Endothelial cell (in vitro differentiated cells): Measurements from ENCODE around the gene LAIR2. TPM values are rescaled to one million over a fixed set of nuclear protein-coding genes. Genes with fewer than 3 reads are reported as not detected.
A peak's percentile ranks its signal among the peaks of the same experiment; 100 is the strongest.

Experiments used
- DNase-seq: peaks from one replicate; pipeline ENCODE4 v3.0.0; 2021; ENCODE audit warnings: low spot score
- H3K27ac Mint-ChIP-seq: one replicate; pipeline ENCODE4 v1.8.0; 2021; ENCODE audit warnings: mixed read lengths, inconsistent platforms; ENCODE audit not compliant: unreplicated experiment
- H3K27me3 Mint-ChIP-seq: one replicate; pipeline ENCODE4 v1.8.0; 2021; ENCODE audit warnings: mild to moderate bottlenecking, moderate library complexity, mixed read lengths, inconsistent platforms; ENCODE audit not compliant: unreplicated experiment
- H3K36me3 Mint-ChIP-seq: one replicate; pipeline ENCODE4 v1.8.0; 2021; ENCODE audit warnings: mild to moderate bottlenecking, low read depth, mixed read lengths, inconsistent platforms; ENCODE audit not compliant: unreplicated experiment
- H3K4me1 Mint-ChIP-seq: one replicate; pipeline ENCODE4 v1.8.0; 2021; ENCODE audit warnings: mild to moderate bottlenecking, mixed read lengths, inconsistent platforms; ENCODE audit not compliant: unreplicated experiment
- H3K4me3 Mint-ChIP-seq: one replicate; pipeline ENCODE4 v1.8.0; 2021; ENCODE audit warnings: mild to moderate bottlenecking, mixed read lengths, inconsistent platforms; ENCODE audit not compliant: unreplicated experiment
- H3K9me3 Mint-ChIP-seq: one replicate; pipeline ENCODE4 v1.8.0; 2021; ENCODE audit warnings: mixed read lengths, inconsistent platforms; ENCODE audit not compliant: unreplicated experiment
- total RNA-seq: library from RNA; stranded (reverse); fragmentation: NEBNext Ultra II Directional; extraction: Animal tissue kit (Norgen Biotek cat#: 25700); gene quantifications from one replicate; pipeline ENCODE4 v1.2.1, GENCODE V29; 2021; ENCODE audit not compliant: unreplicated experiment
- TF ChIP-seq, protein P1 (sequence below): fragments of 200-600 bp; sonication (generic); IDR thresholded peaks from one replicate; pipeline ENCODE4 v1.5.0; 2021; ENCODE audit warnings: antibody characterized with exemption; ENCODE audit not compliant: unreplicated experiment

The LAIR2 gene
- total RNA-seq, 1 donor from 2014 or later = not detected

DNA sequence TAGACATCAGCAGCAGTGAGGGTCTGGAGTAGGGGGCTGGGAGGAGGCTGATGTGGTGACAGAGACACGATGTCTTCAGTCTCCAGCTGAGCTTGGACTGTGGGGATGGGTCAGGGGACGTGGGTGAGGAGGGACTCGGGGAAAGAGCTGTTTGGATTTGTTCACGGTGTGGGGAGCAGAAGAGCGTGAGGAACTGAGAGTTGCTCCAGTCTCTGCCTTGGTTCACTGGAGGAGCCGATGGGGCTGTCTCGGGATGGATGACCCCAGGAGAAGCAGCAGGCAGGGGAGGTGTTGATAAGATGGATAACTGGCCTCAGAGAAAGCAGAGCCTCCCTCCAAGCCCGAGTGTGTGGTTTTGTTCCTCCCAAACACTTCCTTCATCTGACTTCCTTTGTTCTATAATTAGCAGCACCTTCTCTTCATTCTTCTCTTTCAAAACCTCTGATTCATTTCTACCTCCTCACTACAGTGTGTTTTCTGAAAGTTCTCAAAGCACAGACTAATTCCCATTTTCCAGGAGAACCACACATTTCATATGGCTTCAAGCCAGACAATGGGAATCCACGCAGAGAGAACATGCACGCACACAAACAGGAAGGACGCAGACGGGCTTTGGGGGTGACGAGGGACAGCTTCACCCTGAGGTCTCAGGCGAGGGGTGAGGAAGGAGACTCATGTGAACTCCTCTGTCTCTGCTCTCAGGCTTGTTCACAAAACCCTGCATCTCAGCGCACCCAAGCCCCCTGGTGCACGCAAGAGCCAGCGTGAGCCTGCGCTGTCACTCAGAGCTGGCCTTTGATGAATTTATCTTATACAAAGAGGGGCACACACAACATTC, 18.6 kb downstream of the LAIR2 start:
- DNase-seq = no peak

DNA sequence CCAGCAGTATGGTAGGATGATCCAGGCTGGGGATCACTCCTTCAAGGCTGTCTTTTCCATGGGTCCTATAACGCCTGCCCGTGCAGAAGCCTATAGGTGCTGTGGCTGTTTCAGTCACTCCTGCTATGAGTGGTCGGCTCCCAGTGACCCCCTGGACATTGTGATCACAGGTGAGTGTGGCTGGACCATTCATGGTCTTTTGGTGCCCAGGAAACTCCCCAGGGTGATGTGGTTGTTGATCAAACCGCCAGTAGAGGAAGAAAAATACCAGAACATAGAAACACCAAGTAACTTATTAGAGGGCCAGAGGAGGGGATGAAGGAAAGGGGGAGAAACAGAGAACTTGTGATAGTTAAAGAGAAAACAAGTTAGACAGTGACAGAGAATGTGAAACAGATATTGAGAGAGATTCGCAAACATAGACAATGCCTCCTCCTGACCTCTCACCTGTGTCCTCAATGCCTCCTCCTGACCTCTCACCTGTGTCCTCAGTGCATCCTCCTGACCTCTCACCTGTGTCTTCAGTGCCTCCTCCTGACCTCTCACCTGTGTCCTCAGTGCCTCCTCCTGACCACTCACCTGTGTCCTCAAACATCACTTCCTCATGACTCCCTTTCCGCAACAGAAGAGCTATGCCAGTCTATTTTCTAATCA, 19.4 kb downstream of the LAIR2 start:
- Mint-ChIP-seq H3K27me3 (peaks cover 6% of the 10 kb centered on the region), H3K4me3 (no peak overlapping the region), H3K27ac (no peak overlapping the region), H3K9me3 (peaks cover 53% of the 10 kb centered on the region), H3K4me1 (no peaks in the 10 kb centered on the region), H3K36me3 (peaks cover 24% of the 10 kb centered on the region)
- no peak for DNase-seq
- TF ChIP-seq, protein P1, sequence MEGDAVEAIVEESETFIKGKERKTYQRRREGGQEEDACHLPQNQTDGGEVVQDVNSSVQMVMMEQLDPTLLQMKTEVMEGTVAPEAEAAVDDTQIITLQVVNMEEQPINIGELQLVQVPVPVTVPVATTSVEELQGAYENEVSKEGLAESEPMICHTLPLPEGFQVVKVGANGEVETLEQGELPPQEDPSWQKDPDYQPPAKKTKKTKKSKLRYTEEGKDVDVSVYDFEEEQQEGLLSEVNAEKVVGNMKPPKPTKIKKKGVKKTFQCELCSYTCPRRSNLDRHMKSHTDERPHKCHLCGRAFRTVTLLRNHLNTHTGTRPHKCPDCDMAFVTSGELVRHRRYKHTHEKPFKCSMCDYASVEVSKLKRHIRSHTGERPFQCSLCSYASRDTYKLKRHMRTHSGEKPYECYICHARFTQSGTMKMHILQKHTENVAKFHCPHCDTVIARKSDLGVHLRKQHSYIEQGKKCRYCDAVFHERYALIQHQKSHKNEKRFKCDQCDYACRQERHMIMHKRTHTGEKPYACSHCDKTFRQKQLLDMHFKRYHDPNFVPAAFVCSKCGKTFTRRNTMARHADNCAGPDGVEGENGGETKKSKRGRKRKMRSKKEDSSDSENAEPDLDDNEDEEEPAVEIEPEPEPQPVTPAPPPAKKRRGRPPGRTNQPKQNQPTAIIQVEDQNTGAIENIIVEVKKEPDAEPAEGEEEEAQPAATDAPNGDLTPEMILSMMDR = no peak

More for the DNA sequence above, 18.6 kb downstream of the LAIR2 start:
- Mint-ChIP-seq H3K4me1 (no peaks in the 10 kb centered on the region), H3K9me3 (peaks cover 47% of the 10 kb centered on the region), H3K27me3 (peaks cover 6% of the 10 kb centered on the region), H3K27ac (no peak overlapping the region), H3K4me3 (no peak overlapping the region), H3K36me3 (peaks cover 24% of the 10 kb centered on the region)
- TF ChIP-seq, protein P1 = no peak

DNA sequence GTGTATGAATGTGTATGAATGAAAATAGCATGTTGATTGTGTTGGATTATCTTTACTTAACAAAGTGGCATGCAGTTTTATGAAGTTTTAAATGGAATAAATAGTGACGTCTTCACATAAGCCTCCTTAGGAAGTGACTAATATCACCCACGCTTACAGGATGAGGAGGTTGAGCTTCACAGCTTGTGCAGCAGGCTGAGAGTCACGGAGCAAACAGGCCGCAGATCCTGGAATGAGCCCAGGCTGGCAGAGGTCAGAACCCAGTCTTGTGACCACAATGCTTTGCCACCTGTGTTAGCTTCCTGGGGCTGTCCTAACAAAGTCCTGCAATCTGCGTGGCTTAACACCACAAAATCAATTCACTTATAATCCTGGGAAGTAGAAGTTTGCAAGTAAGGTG, 20.8 kb downstream of the LAIR2 start:
- Mint-ChIP-seq H3K27me3 (peaks cover 3% of the 10 kb centered on the region), H3K27ac (no peak overlapping the region), H3K4me1 (no peaks in the 10 kb centered on the region), H3K4me3 (no peak overlapping the region), H3K36me3 (peaks cover 32% of the 10 kb centered on the region), H3K9me3 (peaks cover 62% of the 10 kb centered on the region)
- DNase-seq = no peak
- TF ChIP-seq, protein P1 = no peak

DNA sequence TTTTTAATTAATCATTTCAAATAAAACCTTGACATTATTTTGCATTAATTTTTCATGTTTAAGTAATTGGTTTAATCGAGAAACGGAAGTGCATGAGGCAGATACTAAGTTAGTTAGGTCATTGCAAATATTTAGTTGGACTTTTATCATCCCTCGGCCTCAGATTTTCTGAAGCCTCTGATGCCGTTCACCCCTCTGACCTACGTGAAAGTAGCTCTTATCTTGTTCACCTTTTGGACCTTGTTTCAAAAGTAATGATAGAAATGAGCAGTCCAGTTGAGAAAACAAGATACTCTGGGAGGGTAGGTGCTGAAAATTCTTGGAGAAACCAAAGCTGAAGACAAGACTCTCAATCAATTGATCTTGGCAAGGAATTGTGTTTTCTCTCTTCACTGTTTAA, 23.0 kb downstream of the LAIR2 start:
- H3K27ac Mint-ChIP-seq = no peak overlapping the region
- peaks cover 26% of the 10 kb centered on the region for H3K36me3 Mint-ChIP-seq
- TF ChIP-seq, protein P1 = no peak
- DNase-seq = no peak
- peaks cover 3% of the 10 kb centered on the region for H3K27me3 Mint-ChIP-seq
- peaks cover 49% of the 10 kb centered on the region for H3K9me3 Mint-ChIP-seq
- H3K4me3 Mint-ChIP-seq = no peak overlapping the region
- H3K4me1 Mint-ChIP-seq = no peaks in the 10 kb centered on the region

DNA sequence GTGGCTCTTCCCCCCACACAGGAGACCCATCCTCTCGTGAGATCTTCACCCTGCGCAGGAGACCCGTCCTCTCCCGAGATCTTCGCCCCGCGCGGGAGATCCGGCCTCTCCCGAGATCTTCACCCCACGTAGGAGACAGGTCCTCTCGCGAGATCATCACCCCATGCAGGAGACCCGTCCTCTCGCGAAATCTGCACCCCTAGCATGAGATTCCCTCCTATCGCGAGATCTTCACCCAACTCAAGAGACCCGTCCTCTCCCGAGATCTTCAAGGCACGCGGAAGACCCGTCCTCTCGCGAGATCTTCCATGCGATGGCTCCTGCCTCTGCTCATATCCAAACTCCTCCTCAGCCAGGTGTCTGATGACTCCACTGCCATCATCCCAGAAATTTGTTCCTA, 24.3 kb downstream of the LAIR2 start:
- H3K27me3 Mint-ChIP-seq = peaks cover 1% of the 10 kb centered on the region
- H3K36me3 Mint-ChIP-seq = peaks cover 16% of the 10 kb centered on the region
- H3K27ac Mint-ChIP-seq = no peak overlapping the region
- DNase-seq = no peak
- TF ChIP-seq, protein P1 = no peak
- H3K9me3 Mint-ChIP-seq = peaks cover 37% of the 10 kb centered on the region
- H3K4me1 Mint-ChIP-seq = no peaks in the 10 kb centered on the region
- H3K4me3 Mint-ChIP-seq = peak overlapping the region; percentile 54
